Measurements from ENCODE around the gene QRSL1.
A peak's percentile ranks its signal among the peaks of the same experiment; 100 is the strongest.
"Not testable (repeated sequence)": the region's sequence is repeated elsewhere in the genome, so short reads cannot be mapped to it uniquely, and the experiment has no call there.

Gene QRSL1

GRCh38 chr6:106629103-106629858, at the start of gene QRSL1, which contains the start of gene RTN4IP1:
Gene QRSL1, plus strand, starts transcription at chr6:106629578. Its CDS starts 104 bp downstream, at chr6:106629682.
Gene RTN4IP1, minus strand, starts transcription at chr6:106629498. Its CDS starts 477 bp downstream, at chr6:106629021.
- H3K27ac ChIP-seq (ENCODE audit: low read depth, low read length): peak within 1 kb of the TSS; percentile 89
- H3K36me3 ChIP-seq (ENCODE audit: control insufficient read depth in 5 of 5, insufficient read depth in 5 of 5, low read length in 5 of 5): no peaks in the 10 kb centered on the region
- no peaks in the 10 kb centered on the region for H3K9me3 ChIP-seq (ENCODE audit: control insufficient read depth in 5 of 5, low read length in 5 of 5)
- H3K4me1 ChIP-seq (ENCODE audit: control insufficient read depth in 5 of 5, insufficient read depth in 5 of 5, low read length in 5 of 5): peaks cover 0 to 17% (median 16%) of the 10 kb centered on the region in 5 donors
- no peaks in the 10 kb centered on the region for H3K27me3 ChIP-seq (ENCODE audit: control insufficient read depth in 5 of 5, insufficient read depth in 4 of 5, low read length in 5 of 5)
- H3K4me3 ChIP-seq (ENCODE audit: low read depth in 1 of 5, low read length in 5 of 5): peak within 1 kb of the TSS; percentile 87 to 99 (median 97)
- H3K9ac ChIP-seq (ENCODE audit: low read length in 5 of 5): peak within 1 kb of the TSS; percentile 92 to 99 (median 95)

DNA sequence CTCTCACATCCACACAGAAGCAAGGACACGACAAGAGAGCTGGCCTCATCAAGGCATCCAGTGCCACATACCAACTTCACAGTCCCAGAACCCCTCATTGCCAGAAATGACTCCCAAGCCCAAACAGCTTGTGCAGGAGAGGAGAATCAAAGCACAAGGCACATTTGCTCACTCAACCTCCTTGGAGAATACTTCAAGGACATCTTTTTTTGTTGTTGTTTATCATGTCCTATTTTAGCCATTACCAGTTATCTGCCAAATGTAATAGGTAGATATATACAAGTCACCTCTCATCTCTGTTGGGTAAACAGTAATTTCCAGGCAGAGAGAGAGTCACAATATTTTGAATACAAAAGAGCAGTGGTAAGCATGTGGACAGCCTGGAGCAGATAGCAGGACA, 47.9 kb upstream of the QRSL1 start:
- Histone ChIP-seq H3K9ac (ENCODE audit: low read length in 5 of 5) (no peak overlapping the region), H3K27me3 (ENCODE audit: control insufficient read depth in 5 of 5, insufficient read depth in 4 of 5, low read length in 5 of 5) (no peaks in the 10 kb centered on the region), H3K36me3 (ENCODE audit: control insufficient read depth in 5 of 5, insufficient read depth in 5 of 5, low read length in 5 of 5) (peaks cover 11 to 32% (median 14%) of the 10 kb centered on the region in 5 donors), H3K4me1 (ENCODE audit: control insufficient read depth in 5 of 5, insufficient read depth in 5 of 5, low read length in 5 of 5) (peaks cover 0 to 11% (median 0%) of the 10 kb centered on the region in 5 donors), H3K27ac (ENCODE audit: low read depth, low read length) (no peak overlapping the region), H3K4me3 (ENCODE audit: low read depth in 1 of 5, low read length in 5 of 5) (no peak overlapping the region), H3K9me3 (ENCODE audit: control insufficient read depth in 5 of 5, low read length in 5 of 5) (no peaks in the 10 kb centered on the region)

- Histone ChIP-seq H3K9me3 (ENCODE audit: control insufficient read depth in 5 of 5, low read length in 5 of 5) (no peaks in the 10 kb centered on the region), H3K27ac (ENCODE audit: low read depth, low read length) (no peak overlapping the region), H3K9ac (ENCODE audit: low read length in 5 of 5) (no peak overlapping the region), H3K36me3 (ENCODE audit: control insufficient read depth in 5 of 5, insufficient read depth in 5 of 5, low read length in 5 of 5) (peaks cover 11 to 29% (median 15%) of the 10 kb centered on the region in 5 donors), H3K4me1 (ENCODE audit: control insufficient read depth in 5 of 5, insufficient read depth in 5 of 5, low read length in 5 of 5) (peaks cover 0 to 17% (median 13%) of the 10 kb centered on the region in 5 donors), H3K4me3 (ENCODE audit: low read depth in 1 of 5, low read length in 5 of 5) (no peak overlapping the region), H3K27me3 (ENCODE audit: control insufficient read depth in 5 of 5, insufficient read depth in 4 of 5, low read length in 5 of 5) (no peaks in the 10 kb centered on the region)
These were observed 42.5 kb upstream of the QRSL1 start for GRCh38 chr6:106586815-106587415.

DNA sequence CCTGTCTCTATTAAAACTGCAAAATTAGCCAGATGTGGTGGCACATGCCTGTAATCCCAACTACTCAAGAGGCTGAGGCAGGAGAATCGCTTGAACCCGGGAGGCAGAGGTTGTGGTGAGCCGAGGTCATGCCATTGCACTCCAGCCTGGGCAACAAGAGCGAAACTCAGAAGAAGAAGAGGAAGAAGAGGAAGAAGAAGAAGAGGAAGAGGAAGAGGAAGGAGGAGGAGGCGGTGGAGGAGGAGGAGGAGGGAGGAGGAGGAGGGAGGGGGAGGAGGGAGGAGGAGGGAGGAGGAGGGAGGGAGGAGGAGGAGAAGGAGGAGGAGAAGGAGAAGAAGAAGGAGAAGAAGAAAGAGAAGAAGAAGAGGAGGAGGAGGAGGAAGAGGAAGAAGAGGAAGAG, 40.4 kb upstream of the QRSL1 start:
- H3K27me3 ChIP-seq (ENCODE audit: control insufficient read depth in 5 of 5, insufficient read depth in 4 of 5, low read length in 5 of 5); H3K9me3 ChIP-seq (ENCODE audit: control insufficient read depth in 5 of 5, low read length in 5 of 5); H3K27ac ChIP-seq (ENCODE audit: low read depth, low read length); H3K9ac ChIP-seq (ENCODE audit: low read length in 5 of 5); H3K4me3 ChIP-seq (ENCODE audit: low read depth in 1 of 5, low read length in 5 of 5): not testable (repeated sequence)
- peaks cover 0 to 19% (median 15%) of the 10 kb centered on the region in 5 donors for H3K4me1 ChIP-seq (ENCODE audit: control insufficient read depth in 5 of 5, insufficient read depth in 5 of 5, low read length in 5 of 5)
- H3K36me3 ChIP-seq (ENCODE audit: control insufficient read depth in 5 of 5, insufficient read depth in 5 of 5, low read length in 5 of 5): peaks cover 5 to 16% (median 7%) of the 10 kb centered on the region in 5 donors

- H3K9me3 ChIP-seq (ENCODE audit: control insufficient read depth in 5 of 5, low read length in 5 of 5): no peaks in the 10 kb centered on the region
- H3K27me3 ChIP-seq (ENCODE audit: control insufficient read depth in 5 of 5, insufficient read depth in 4 of 5, low read length in 5 of 5): no peaks in the 10 kb centered on the region
- H3K36me3 ChIP-seq (ENCODE audit: control insufficient read depth in 5 of 5, insufficient read depth in 5 of 5, low read length in 5 of 5): peaks cover 3 to 12% (median 7%) of the 10 kb centered on the region in 5 donors
- no peak overlapping the region for H3K4me3 ChIP-seq (ENCODE audit: low read depth in 1 of 5, low read length in 5 of 5)
- H3K27ac ChIP-seq (ENCODE audit: low read depth, low read length): peak overlapping the region; percentile 85
- H3K4me1 ChIP-seq (ENCODE audit: control insufficient read depth in 5 of 5, insufficient read depth in 5 of 5, low read length in 5 of 5): peaks cover 0 to 16% (median 14%) of the 10 kb centered on the region in 5 donors
- peak overlapping the region in 1 of 5 donors; percentile 20 for H3K9ac ChIP-seq (ENCODE audit: low read length in 5 of 5)
These were observed 38.1 kb upstream of the QRSL1 start for GRCh38 chr6:106591111-106591825.

- H3K9ac ChIP-seq (ENCODE audit: low read length in 5 of 5): no peak overlapping the region
- no peak overlapping the region for H3K4me3 ChIP-seq (ENCODE audit: low read depth in 1 of 5, low read length in 5 of 5)
- H3K36me3 ChIP-seq (ENCODE audit: control insufficient read depth in 5 of 5, insufficient read depth in 5 of 5, low read length in 5 of 5): no peaks in the 10 kb centered on the region
- H3K27me3 ChIP-seq (ENCODE audit: control insufficient read depth in 5 of 5, insufficient read depth in 4 of 5, low read length in 5 of 5): no peaks in the 10 kb centered on the region
- H3K4me1 ChIP-seq (ENCODE audit: control insufficient read depth in 5 of 5, insufficient read depth in 5 of 5, low read length in 5 of 5): peaks cover 0 to 10% (median 6%) of the 10 kb centered on the region in 5 donors
- H3K9me3 ChIP-seq (ENCODE audit: control insufficient read depth in 5 of 5, low read length in 5 of 5): no peaks in the 10 kb centered on the region
- no peak overlapping the region for H3K27ac ChIP-seq (ENCODE audit: low read depth, low read length)
These were observed 29.9 kb upstream of the QRSL1 start for GRCh38 chr6:106599440-106599839.

GRCh38 chr6:106600329-106600728, 29.0 kb upstream of the QRSL1 start:
- Histone ChIP-seq H3K27ac (ENCODE audit: low read depth, low read length) (no peak overlapping the region), H3K4me3 (ENCODE audit: low read depth in 1 of 5, low read length in 5 of 5) (no peak overlapping the region), H3K4me1 (ENCODE audit: control insufficient read depth in 5 of 5, insufficient read depth in 5 of 5, low read length in 5 of 5) (peaks cover 0 to 12% (median 8%) of the 10 kb centered on the region in 5 donors), H3K36me3 (ENCODE audit: control insufficient read depth in 5 of 5, insufficient read depth in 5 of 5, low read length in 5 of 5) (peaks cover 0 to 4% (median 0%) of the 10 kb centered on the region in 5 donors), H3K9me3 (ENCODE audit: control insufficient read depth in 5 of 5, low read length in 5 of 5) (no peaks in the 10 kb centered on the region), H3K9ac (ENCODE audit: low read length in 5 of 5) (no peak overlapping the region), H3K27me3 (ENCODE audit: control insufficient read depth in 5 of 5, insufficient read depth in 4 of 5, low read length in 5 of 5) (no peaks in the 10 kb centered on the region)

DNA sequence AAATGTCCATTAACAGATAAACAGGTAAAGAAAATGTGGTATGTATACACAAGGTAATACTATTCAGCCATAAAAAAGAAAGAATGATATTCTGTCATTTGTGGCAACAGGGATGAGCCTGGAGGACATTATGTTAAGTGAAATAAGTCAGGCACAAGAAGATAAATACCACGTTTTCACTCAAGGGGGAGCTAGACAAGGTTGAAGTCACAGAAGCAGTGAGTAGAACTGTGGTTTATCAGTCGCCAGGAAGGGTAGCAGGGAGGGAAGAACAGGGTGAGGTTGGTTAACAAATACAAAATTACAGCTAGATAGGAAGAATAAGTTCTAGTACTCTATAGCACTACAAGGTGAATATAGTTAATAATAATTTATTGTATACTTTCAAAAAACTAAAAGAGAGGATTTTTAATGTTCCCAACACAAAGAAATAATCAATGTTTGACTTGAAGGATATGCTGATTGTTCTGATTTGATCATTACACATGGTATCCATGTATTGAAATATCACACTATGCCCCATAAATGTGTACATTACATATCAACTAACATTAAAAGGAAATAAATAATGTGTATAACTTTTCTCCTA, 21.2 kb upstream of the QRSL1 start:
- Histone ChIP-seq H3K4me1 (ENCODE audit: control insufficient read depth in 5 of 5, insufficient read depth in 5 of 5, low read length in 5 of 5) (peaks cover 0 to 12% (median 8%) of the 10 kb centered on the region in 5 donors), H3K27me3 (ENCODE audit: control insufficient read depth in 5 of 5, insufficient read depth in 4 of 5, low read length in 5 of 5) (no peaks in the 10 kb centered on the region), H3K9ac (ENCODE audit: low read length in 5 of 5) (no peak overlapping the region), H3K9me3 (ENCODE audit: control insufficient read depth in 5 of 5, low read length in 5 of 5) (peaks cover 0 to 4% (median 0%) of the 10 kb centered on the region in 5 donors), H3K4me3 (ENCODE audit: low read depth in 1 of 5, low read length in 5 of 5) (no peak overlapping the region), H3K27ac (ENCODE audit: low read depth, low read length) (no peak overlapping the region), H3K36me3 (ENCODE audit: control insufficient read depth in 5 of 5, insufficient read depth in 5 of 5, low read length in 5 of 5) (peaks cover 0 to 7% (median 4%) of the 10 kb centered on the region in 5 donors)

DNA sequence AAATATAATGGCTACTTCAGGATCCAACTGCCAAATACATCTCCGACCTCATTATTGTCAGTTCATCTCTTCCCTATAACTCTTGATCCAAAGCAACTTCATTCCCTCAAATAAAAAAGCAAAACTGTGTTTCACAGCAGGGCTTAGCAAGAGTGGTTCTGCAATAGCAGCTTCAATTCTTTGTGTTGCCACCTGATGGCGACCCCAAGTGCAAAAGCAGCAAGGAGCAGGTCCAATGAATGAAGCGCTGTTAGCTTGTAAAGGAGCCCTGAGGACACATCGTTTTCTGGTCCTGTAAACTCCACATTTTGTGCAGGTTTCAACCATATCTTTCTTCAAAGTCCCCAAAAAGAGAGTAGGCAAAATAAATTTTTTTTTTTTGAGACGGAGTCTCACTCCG, 19.7 kb upstream of the QRSL1 start:
- Histone ChIP-seq H3K9me3 (ENCODE audit: control insufficient read depth in 5 of 5, low read length in 5 of 5) (peaks cover 0 to 4% (median 0%) of the 10 kb centered on the region in 5 donors), H3K27ac (ENCODE audit: low read depth, low read length) (no peak overlapping the region), H3K27me3 (ENCODE audit: control insufficient read depth in 5 of 5, insufficient read depth in 4 of 5, low read length in 5 of 5) (no peaks in the 10 kb centered on the region), H3K36me3 (ENCODE audit: control insufficient read depth in 5 of 5, insufficient read depth in 5 of 5, low read length in 5 of 5) (peaks cover 0 to 7% (median 5%) of the 10 kb centered on the region in 5 donors), H3K4me1 (ENCODE audit: control insufficient read depth in 5 of 5, insufficient read depth in 5 of 5, low read length in 5 of 5) (no peaks in the 10 kb centered on the region), H3K4me3 (ENCODE audit: low read depth in 1 of 5, low read length in 5 of 5) (no peak overlapping the region), H3K9ac (ENCODE audit: low read length in 5 of 5) (no peak overlapping the region)

Measured in subcutaneous abdominal adipose tissue (tissue), 5 donors.